Liver (tissue), 9 donors: ENCODE data around the gene CCDC106. TPM values are rescaled to one million over a fixed set of nuclear protein-coding genes. Genes with fewer than 3 reads are reported as not detected.

Experiments
- DNase-seq: peaks from one replicate; pipeline ENCODE4 v3.0.0-alpha.2; 2017; ENCODE audit warnings: low spot score
- H3K27ac ChIP-seq, 2 donors: one replicate each; pipeline ENCODE4 v1.7.0; 2013; ENCODE audit warnings: inconsistent platforms in 2 of 2, low read length in 2 of 2, control low read depth in 1 of 2, low read depth in 1 of 2, mild to moderate bottlenecking in 1 of 2
- H3K27me3 ChIP-seq, 4 donors: one replicate each; pipeline versions ENCODE4 v1.6.1 to v1.7.0; 2013; ENCODE audit warnings: low read length in 3 of 4, inconsistent platforms in 1 of 4, mild to moderate bottlenecking in 1 of 4, moderate library complexity in 1 of 4; ENCODE audit not compliant: control insufficient read depth in 4 of 4, insufficient read depth in 4 of 4
- H3K36me3 ChIP-seq, 4 donors: one replicate each; pipeline versions ENCODE4 v1.6.1 to v1.7.0; 2013; ENCODE audit warnings: low read length in 3 of 4, mild to moderate bottlenecking in 3 of 4, low read depth in 1 of 4, moderate library complexity in 1 of 4; ENCODE audit not compliant: control insufficient read depth in 4 of 4, insufficient read depth in 3 of 4
- H3K4me1 ChIP-seq, 4 donors: one replicate each; pipeline versions ENCODE4 v1.6.1 to v1.7.0; 2013; ENCODE audit warnings: low read length in 3 of 4, mild to moderate bottlenecking in 3 of 4, moderate library complexity in 1 of 4; ENCODE audit not compliant: control insufficient read depth in 4 of 4, insufficient read depth in 4 of 4
- H3K4me3 ChIP-seq, 3 donors: one replicate each; pipeline versions ENCODE4 v1.6.1 to v1.7.0; 2013; ENCODE audit warnings: low read length in 3 of 3, control low read depth in 1 of 3, low read depth in 1 of 3, mild to moderate bottlenecking in 1 of 3
- H3K9ac ChIP-seq, 2 donors: one replicate each; pipeline ENCODE4 v1.7.0; 2013; ENCODE audit warnings: low read length in 2 of 2, mild to moderate bottlenecking in 2 of 2, moderate library complexity in 2 of 2, control low read depth in 1 of 2, low read depth in 1 of 2
- H3K9me3 ChIP-seq, 4 donors: one replicate each; pipeline versions ENCODE4 v1.6.1 to v1.7.0; 2013; ENCODE audit warnings: low read length in 3 of 4; ENCODE audit not compliant: control insufficient read depth in 4 of 4
- EGR1 ChIP-seq, 2 donors: IDR thresholded peaks; 2 replicates each; pipeline ENCODE4 v1.6.1; 2016 to 2018; ENCODE audit warnings: antibody characterized with exemption in 2 of 2, low read depth in 2 of 2
- FOXA2 ChIP-seq: IDR thresholded peaks from 2 replicates; pipeline ENCODE4 v1.6.1; 2016; ENCODE audit warnings: antibody characterized with exemption
- GABPA ChIP-seq, 2 donors: IDR thresholded peaks in 1 of 2; conservative IDR thresholded peaks in 1 of 2; 2 replicates each; pipeline ENCODE4 v1.6.1; 2016; ENCODE audit warnings: antibody characterized with exemption in 2 of 2, mild to moderate bottlenecking in 1 of 2, moderate library complexity in 1 of 2
- HNF4A ChIP-seq, 2 donors: conservative IDR thresholded peaks; 2 replicates each; pipeline ENCODE4 v1.6.1; 2016; ENCODE audit warnings: antibody characterized with exemption in 2 of 2, mild to moderate bottlenecking in 2 of 2
- HNF4G ChIP-seq: IDR thresholded peaks from 2 replicates; pipeline ENCODE4 v1.6.1; 2016; ENCODE audit warnings: antibody characterized with exemption
- JUND ChIP-seq, 2 donors: IDR thresholded peaks; 2 replicates each; pipeline ENCODE4 v1.6.1; 2016; ENCODE audit warnings: antibody characterized with exemption in 2 of 2
- NR2F2 ChIP-seq: IDR thresholded peaks from 2 replicates; pipeline ENCODE4 v1.6.1; 2016; ENCODE audit warnings: antibody characterized with exemption
- RAD21 ChIP-seq, 2 donors: IDR thresholded peaks; 2 replicates each; pipeline ENCODE4 v1.6.1; 2016; ENCODE audit warnings: antibody characterized with exemption in 2 of 2, mild to moderate bottlenecking in 2 of 2
- RXRA ChIP-seq, 2 donors: IDR thresholded peaks; 2 replicates each; pipeline ENCODE4 v1.6.1; 2017 to 2018; ENCODE audit warnings: antibody characterized with exemption in 2 of 2, mild to moderate bottlenecking in 1 of 2
- TAF1 ChIP-seq: conservative IDR thresholded peaks from 2 replicates; pipeline ENCODE4 v1.6.1; 2016; ENCODE audit warnings: antibody characterized with exemption, mild to moderate bottlenecking
- YY1 ChIP-seq: IDR thresholded peaks from 2 replicates; pipeline ENCODE4 v1.6.1; 2016; ENCODE audit warnings: antibody characterized with exemption, mild to moderate bottlenecking
- WGBS: extraction: QIAGEN DNeasy Blood & Tissue Kit; methylation state at CpG from one replicate; pipeline ENCODE4 v1.1.7; 2013; 5-methylcytosine and 5-hydroxymethylcytosine counted together
- polyA plus RNA-seq, 2 donors: library from polyadenylated mRNA; stranded (reverse) in 1 of 2; unstranded in 1 of 2; fragments of 200-250 nt in 1 of 2; fragments of >200 nt in 1 of 2; fragmentation: Nextera tagmentation in 1 of 2; extraction: Ambion mirVana in 1 of 2; gene quantifications; one replicate each; pipeline versions ENCODE4 v1.2.1 to v1.2.3, GENCODE V29; 2013 to 2015
- total RNA-seq, 2 donors: library from RNA; depleted of rRNA; stranded (reverse); fragments of >200 nt; gene quantifications; one replicate each; pipeline ENCODE4 v1.2.3, GENCODE V29; 2014
- TF ChIP-seq, protein P1 (sequence below): IDR thresholded peaks from 2 replicates; pipeline ENCODE4 v1.6.1; 2016; ENCODE audit warnings: antibody characterized with exemption
- TF ChIP-seq, protein P2 (sequence below): IDR thresholded peaks from 2 replicates; pipeline ENCODE4 v1.6.1; 2016; ENCODE audit warnings: antibody characterized with exemption, mild to moderate bottlenecking
- TF ChIP-seq, protein P3 (sequence below): IDR thresholded peaks from 2 replicates; pipeline ENCODE4 v1.6.1; 2016; ENCODE audit warnings: antibody characterized with exemption
- TF ChIP-seq, protein P4 (sequence below): fragments of 150-350 bp; IDR thresholded peaks from 2 replicates; pipeline ENCODE4 v1.5.1; 2017; ENCODE audit warnings: improper control_type of control experiment, low read depth, low read length; ENCODE audit not compliant: missing input control
- donor health status: healthy.
- donor health status: healthy.
- donor health status: healthy.
- donor health status: healthy.
- donor health status: healthy.

Gene CCDC106
- total and polyA plus RNA-seq, 4 donors = 3.6 to 13.5 (median 5.9) TPM

DNA sequence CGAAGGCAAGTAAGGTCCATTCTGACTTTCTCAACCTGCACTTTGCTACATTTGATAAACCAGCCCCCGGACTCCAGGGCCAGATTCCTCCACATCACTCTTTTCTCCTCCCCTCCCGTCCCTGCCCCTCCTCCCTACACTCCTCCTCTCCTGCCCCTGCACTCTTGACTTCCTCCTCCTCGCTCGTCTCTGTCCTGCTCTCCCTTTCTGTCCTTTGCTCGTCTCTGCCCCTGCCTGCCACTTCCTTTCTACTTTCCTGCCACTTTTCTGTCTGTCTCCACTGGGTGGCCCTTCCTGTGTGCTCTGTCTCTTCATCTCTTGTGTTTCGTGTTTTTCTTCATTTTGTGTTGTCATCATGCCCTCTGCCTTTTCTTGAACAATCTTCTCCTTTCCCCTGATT, 13.8 kb downstream of the CCDC106 start:
- Histone ChIP-seq H3K36me3 (peaks cover 27 to 56% (median 39%) of the 10 kb centered on the region in 4 donors), H3K4me3 (no peak overlapping the region), H3K9me3 (no peaks in the 10 kb centered on the region), H3K27ac (no peak overlapping the region), H3K4me1 (peaks cover 2 to 23% (median 22%) of the 10 kb centered on the region in 4 donors), H3K9ac (no peak overlapping the region), H3K27me3 (no peaks in the 10 kb centered on the region)
- TF ChIP-seq, protein P1, sequence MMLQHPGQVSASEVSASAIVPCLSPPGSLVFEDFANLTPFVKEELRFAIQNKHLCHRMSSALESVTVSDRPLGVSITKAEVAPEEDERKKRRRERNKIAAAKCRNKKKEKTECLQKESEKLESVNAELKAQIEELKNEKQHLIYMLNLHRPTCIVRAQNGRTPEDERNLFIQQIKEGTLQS = no peak
- TF ChIP-seq JUND (IDR thresholded peaks at IDR 0.05) (no peak), RAD21 (IDR thresholded peaks at IDR 0.05) (no peak)
- TF ChIP-seq, protein P2, sequence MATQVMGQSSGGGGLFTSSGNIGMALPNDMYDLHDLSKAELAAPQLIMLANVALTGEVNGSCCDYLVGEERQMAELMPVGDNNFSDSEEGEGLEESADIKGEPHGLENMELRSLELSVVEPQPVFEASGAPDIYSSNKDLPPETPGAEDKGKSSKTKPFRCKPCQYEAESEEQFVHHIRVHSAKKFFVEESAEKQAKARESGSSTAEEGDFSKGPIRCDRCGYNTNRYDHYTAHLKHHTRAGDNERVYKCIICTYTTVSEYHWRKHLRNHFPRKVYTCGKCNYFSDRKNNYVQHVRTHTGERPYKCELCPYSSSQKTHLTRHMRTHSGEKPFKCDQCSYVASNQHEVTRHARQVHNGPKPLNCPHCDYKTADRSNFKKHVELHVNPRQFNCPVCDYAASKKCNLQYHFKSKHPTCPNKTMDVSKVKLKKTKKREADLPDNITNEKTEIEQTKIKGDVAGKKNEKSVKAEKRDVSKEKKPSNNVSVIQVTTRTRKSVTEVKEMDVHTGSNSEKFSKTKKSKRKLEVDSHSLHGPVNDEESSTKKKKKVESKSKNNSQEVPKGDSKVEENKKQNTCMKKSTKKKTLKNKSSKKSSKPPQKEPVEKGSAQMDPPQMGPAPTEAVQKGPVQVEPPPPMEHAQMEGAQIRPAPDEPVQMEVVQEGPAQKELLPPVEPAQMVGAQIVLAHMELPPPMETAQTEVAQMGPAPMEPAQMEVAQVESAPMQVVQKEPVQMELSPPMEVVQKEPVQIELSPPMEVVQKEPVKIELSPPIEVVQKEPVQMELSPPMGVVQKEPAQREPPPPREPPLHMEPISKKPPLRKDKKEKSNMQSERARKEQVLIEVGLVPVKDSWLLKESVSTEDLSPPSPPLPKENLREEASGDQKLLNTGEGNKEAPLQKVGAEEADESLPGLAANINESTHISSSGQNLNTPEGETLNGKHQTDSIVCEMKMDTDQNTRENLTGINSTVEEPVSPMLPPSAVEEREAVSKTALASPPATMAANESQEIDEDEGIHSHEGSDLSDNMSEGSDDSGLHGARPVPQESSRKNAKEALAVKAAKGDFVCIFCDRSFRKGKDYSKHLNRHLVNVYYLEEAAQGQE = no peak
- TF ChIP-seq, protein P3, sequence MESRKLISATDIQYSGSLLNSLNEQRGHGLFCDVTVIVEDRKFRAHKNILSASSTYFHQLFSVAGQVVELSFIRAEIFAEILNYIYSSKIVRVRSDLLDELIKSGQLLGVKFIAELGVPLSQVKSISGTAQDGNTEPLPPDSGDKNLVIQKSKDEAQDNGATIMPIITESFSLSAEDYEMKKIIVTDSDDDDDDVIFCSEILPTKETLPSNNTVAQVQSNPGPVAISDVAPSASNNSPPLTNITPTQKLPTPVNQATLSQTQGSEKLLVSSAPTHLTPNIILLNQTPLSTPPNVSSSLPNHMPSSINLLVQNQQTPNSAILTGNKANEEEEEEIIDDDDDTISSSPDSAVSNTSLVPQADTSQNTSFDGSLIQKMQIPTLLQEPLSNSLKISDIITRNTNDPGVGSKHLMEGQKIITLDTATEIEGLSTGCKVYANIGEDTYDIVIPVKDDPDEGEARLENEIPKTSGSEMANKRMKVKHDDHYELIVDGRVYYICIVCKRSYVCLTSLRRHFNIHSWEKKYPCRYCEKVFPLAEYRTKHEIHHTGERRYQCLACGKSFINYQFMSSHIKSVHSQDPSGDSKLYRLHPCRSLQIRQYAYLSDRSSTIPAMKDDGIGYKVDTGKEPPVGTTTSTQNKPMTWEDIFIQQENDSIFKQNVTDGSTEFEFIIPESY = no peak
- no peak for DNase-seq
- 69% methylated on average over 7 of the region's 7 CpGs for WGBS

DNA sequence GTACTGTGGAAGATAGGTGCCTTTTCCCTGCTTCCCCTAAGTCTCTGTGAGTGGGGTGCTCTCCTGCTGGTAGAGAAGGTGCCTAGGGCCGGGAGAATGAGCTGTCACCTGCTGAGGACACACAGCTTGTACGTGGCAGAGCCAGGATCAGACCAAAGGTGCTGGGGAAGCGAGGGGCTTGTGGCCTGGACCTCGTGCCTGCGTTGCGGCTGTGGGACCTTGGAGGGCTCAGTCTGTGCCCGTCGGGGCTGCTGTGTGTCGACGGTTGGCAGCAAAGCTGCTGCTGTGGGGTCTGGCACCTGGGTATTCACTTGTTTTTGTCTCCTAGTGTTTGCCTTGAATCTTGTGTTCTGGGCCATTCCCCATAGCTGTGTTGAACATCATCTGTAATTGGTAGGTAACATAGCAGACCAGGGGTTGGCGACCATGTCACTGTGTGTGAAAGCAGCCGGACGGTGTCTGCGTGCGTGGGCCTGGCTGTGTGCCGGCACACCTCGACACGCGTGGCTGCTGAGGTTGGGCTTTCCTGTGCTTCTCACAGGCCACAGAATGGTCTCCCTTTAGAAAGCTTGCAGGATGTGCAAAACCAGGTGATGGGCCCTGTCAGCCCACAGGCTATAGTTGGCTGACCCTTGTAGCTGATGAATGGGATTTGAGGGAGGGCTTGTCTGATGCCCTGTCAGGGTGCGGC, 16.0 kb downstream of the CCDC106 start:
- no peak overlapping the region for H3K27ac ChIP-seq
- H3K36me3 ChIP-seq = peaks cover 35 to 74% (median 54%) of the 10 kb centered on the region in 4 donors
- H3K9me3 ChIP-seq = no peaks in the 10 kb centered on the region
- H3K9ac ChIP-seq = no peak overlapping the region
- no peak overlapping the region for H3K4me3 ChIP-seq
- TF ChIP-seq TAF1 (no peak), GABPA (IDR thresholded peaks at IDR 0.05 in 1 of 2, conservative IDR thresholded peaks at IDR 0.05 in 1 of 2) (no peak)
- H3K27me3 ChIP-seq = no peaks in the 10 kb centered on the region
- DNase-seq = no peak
- 92% methylated on average over 20 of the region's 20 CpGs for WGBS
- peaks cover 0 to 3% (median under 1%) of the 10 kb centered on the region in 4 donors for H3K4me1 ChIP-seq

DNA sequence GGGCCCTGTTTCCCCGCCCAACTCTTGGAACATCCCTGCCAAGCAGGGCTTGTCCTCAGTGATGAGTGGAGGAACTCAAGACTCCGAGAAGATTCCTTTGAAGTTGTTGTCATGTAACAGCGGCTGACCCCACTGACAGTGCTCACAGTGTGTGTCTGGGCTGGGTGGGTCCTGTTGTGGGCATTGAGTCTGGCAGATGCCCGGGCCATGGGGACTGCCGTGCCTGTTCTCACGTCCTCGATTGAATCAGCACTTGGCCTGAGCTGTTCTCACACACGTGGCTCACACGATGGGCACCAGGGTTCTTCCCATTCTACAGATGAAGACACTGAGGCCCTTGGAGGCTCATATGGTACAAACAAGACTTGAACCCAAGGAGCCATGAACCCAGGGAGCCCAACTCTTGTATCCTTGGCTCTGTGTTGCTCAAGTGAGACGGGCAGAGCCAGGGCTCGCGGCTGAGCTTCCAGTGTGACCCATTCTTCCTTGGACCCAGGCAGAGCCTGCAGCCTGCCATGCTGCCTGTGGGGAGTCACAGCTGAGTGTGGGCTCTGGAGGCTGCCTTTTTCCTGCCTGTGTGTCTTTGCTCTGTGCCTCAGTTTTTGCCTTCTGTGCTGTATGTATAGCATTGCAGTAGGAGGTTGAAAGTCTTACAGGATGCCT, 18.5 kb downstream of the CCDC106 start:
- H3K4me3 ChIP-seq = no peak overlapping the region
- WGBS = 92% methylated on average over 12 of the region's 12 CpGs
- peaks cover 0 to 10% (median 0%) of the 10 kb centered on the region in 4 donors for H3K4me1 ChIP-seq
- H3K27ac ChIP-seq = no peak overlapping the region
- no peak overlapping the region for H3K9ac ChIP-seq
- no peaks in the 10 kb centered on the region for H3K9me3 ChIP-seq
- H3K36me3 ChIP-seq = peaks cover 30 to 80% (median 67%) of the 10 kb centered on the region in 4 donors
- DNase-seq = no peak
- H3K27me3 ChIP-seq = no peaks in the 10 kb centered on the region
- TF ChIP-seq, protein P4, sequence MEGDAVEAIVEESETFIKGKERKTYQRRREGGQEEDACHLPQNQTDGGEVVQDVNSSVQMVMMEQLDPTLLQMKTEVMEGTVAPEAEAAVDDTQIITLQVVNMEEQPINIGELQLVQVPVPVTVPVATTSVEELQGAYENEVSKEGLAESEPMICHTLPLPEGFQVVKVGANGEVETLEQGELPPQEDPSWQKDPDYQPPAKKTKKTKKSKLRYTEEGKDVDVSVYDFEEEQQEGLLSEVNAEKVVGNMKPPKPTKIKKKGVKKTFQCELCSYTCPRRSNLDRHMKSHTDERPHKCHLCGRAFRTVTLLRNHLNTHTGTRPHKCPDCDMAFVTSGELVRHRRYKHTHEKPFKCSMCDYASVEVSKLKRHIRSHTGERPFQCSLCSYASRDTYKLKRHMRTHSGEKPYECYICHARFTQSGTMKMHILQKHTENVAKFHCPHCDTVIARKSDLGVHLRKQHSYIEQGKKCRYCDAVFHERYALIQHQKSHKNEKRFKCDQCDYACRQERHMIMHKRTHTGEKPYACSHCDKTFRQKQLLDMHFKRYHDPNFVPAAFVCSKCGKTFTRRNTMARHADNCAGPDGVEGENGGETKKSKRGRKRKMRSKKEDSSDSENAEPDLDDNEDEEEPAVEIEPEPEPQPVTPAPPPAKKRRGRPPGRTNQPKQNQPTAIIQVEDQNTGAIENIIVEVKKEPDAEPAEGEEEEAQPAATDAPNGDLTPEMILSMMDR = no peak
- TF ChIP-seq HNF4G (no peak), HNF4A (conservative IDR thresholded peaks at IDR 0.05) (no peak), TAF1 (no peak), JUND (IDR thresholded peaks at IDR 0.05) (no peak), NR2F2 (no peak), FOXA2 (no peak), RXRA (IDR thresholded peaks at IDR 0.05) (no peak), EGR1 (IDR thresholded peaks at IDR 0.05; ENCODE audit: low read depth in 2 of 2) (no peak), YY1 (no peak)
- TF ChIP-seq, protein P2 = no peak
